ENCODE measurements around the gene TAGLN2.
"Not testable (repeated sequence)": the region's sequence is repeated elsewhere in the genome, so short reads cannot be mapped to it uniquely, and the experiment has no call there.

TAGLN2 gene

GRCh38 chr1:159921700-159922504, 3.4 kb downstream of the TAGLN2 start:
- DNase-seq (ENCODE audit: low read depth), result no peak

GRCh38 chr1:159921251-159921650, 4.1 kb downstream of the TAGLN2 start:
- DNase-seq (ENCODE audit: low read depth), result no peak

- DNase-seq (ENCODE audit: low read depth), result no peak
Observed at GRCh38 chr1:159920651-159921050, 4.7 kb downstream of the TAGLN2 start.

- DNase-seq (ENCODE audit: low read depth), result no peak
Observed at GRCh38 chr1:159920202-159920601, 5.1 kb downstream of the TAGLN2 start.

GRCh38 chr1:159919236-159919865, 6.0 kb downstream of the TAGLN2 start:
- no peak for DNase-seq (ENCODE audit: low read depth)

GRCh38 chr1:159918352-159919200, 6.7 kb downstream of the TAGLN2 start:
- no peak for DNase-seq (ENCODE audit: low read depth)

GRCh38 chr1:159917533-159918351, 7.6 kb downstream of the TAGLN2 start:
- no peak for DNase-seq (ENCODE audit: low read depth)

GRCh38 chr1:159916242-159917051, 8.9 kb downstream of the TAGLN2 start:
- DNase-seq (ENCODE audit: low read depth), result no peak

- DNase-seq (ENCODE audit: low read depth), result no peak
Observed at GRCh38 chr1:159915571-159916241, 9.6 kb downstream of the TAGLN2 start.

- DNase-seq (ENCODE audit: low read depth), result no peak
Observed at GRCh38 chr1:159914252-159915018, 10.9 kb downstream of the TAGLN2 start.

- no peak for DNase-seq (ENCODE audit: low read depth)
Observed at GRCh38 chr1:159913451-159914192, 11.7 kb downstream of the TAGLN2 start.

- no peak for DNase-seq (ENCODE audit: low read depth)
Observed at GRCh38 chr1:159911326-159912070, 13.8 kb downstream of the TAGLN2 start.

- no peak for DNase-seq (ENCODE audit: low read depth)
Observed at GRCh38 chr1:159908031-159908940, 17.0 kb downstream of the TAGLN2 start.

- no peak for DNase-seq (ENCODE audit: low read depth)
Observed at GRCh38 chr1:159906960-159907359, 18.3 kb downstream of the TAGLN2 start.

- DNase-seq (ENCODE audit: low read depth), result not testable (repeated sequence)
Observed at GRCh38 chr1:159904036-159904435, 21.3 kb downstream of the TAGLN2 start.

GRCh38 chr1:159902541-159902940, 22.8 kb downstream of the TAGLN2 start:
- DNase-seq (ENCODE audit: low read depth), result no peak
